CD14-positive monocyte (primary cell): ENCODE measurements around the gene GPR173. TPM values are rescaled to one million over a fixed set of nuclear protein-coding genes. Genes with fewer than 3 reads are reported as not detected.

ENCODE experiments used
- DNase-seq, 3 donors: peaks; one replicate each; pipeline ENCODE4 v3.0.0-alpha.2; 2011 to 2022
- H2AFZ ChIP-seq: 2 replicates; pipeline ENCODE4 v1.6.0; 2012; ENCODE audit warnings: mild to moderate bottlenecking, low read depth, low read length, inconsistent platforms; ENCODE audit not compliant: insufficient read depth, poor library complexity, severe bottlenecking
- H3K27ac ChIP-seq, 2 donors: 1 replicate in 1 of 2; 2 replicates in 1 of 2; pipeline ENCODE4 v1.5.1; 2012 to 2013; ENCODE audit warnings: low read length in 2 of 2, control low read depth in 1 of 2, inconsistent platforms in 1 of 2, low read depth in 1 of 2, mild to moderate bottlenecking in 1 of 2
- H3K27me3 ChIP-seq, 2 donors: one replicate each; pipeline versions ENCODE4 v1.6.0 to v1.6.1; 2011 to 2013; ENCODE audit warnings: low read length in 2 of 2; ENCODE audit not compliant: control insufficient read depth in 2 of 2, insufficient read depth in 2 of 2
- H3K36me3 ChIP-seq, 2 donors: replicated peaks in 1 of 2; 1 replicate in 1 of 2; 2 replicates in 1 of 2; pipeline versions ENCODE4 v1.5.1 to v1.6.1; 2012 to 2013; ENCODE audit warnings: low read length in 2 of 2, control low read depth in 1 of 2, inconsistent platforms in 1 of 2, mild to moderate bottlenecking in 1 of 2; ENCODE audit not compliant: insufficient read depth in 2 of 2, control insufficient read depth in 1 of 2
- H3K4me1 ChIP-seq, 2 donors: 1 replicate in 1 of 2; 2 replicates in 1 of 2; pipeline versions ENCODE4 v1.5.1 to v1.6.1; 2012 to 2013; ENCODE audit warnings: low read length in 2 of 2, control low read depth in 1 of 2, inconsistent platforms in 1 of 2, mild to moderate bottlenecking in 1 of 2, moderate library complexity in 1 of 2; ENCODE audit not compliant: insufficient read depth in 2 of 2, control insufficient read depth in 1 of 2
- H3K4me2 ChIP-seq: replicated peaks from 2 replicates; pipeline ENCODE3; 2012; ENCODE audit warnings: low read length, moderate library complexity, mild to moderate bottlenecking; ENCODE audit not compliant: poor library complexity, severe bottlenecking; ENCODE audit errors: extremely low read depth
- H3K4me3 ChIP-seq, 3 experiments: fragments of 200-600 bp in 1 of 3; sonication (generic) in 1 of 3; replicated peaks in 1 of 3; 1 replicate in 2 of 3; 2 replicates in 1 of 3; pipeline ENCODE4 v1.5.1; 2011 to 2013; ENCODE audit warnings: low read length in 3 of 3, mild to moderate bottlenecking in 3 of 3, control low read depth in 2 of 3, low read depth in 2 of 3, inconsistent platforms in 1 of 3, moderate library complexity in 1 of 3
- H3K79me2 ChIP-seq: 2 replicates; pipeline ENCODE4 v1.6.0; 2012; ENCODE audit warnings: mild to moderate bottlenecking, control low read depth, inconsistent platforms, low read length, moderate library complexity; ENCODE audit not compliant: insufficient read depth
- H3K9ac ChIP-seq: 2 replicates; pipeline ENCODE4 v1.6.0; 2017; ENCODE audit warnings: low read length, mild to moderate bottlenecking; ENCODE audit not compliant: insufficient read depth, poor library complexity, severe bottlenecking
- H3K9me3 ChIP-seq, 2 donors: replicated peaks in 1 of 2; 1 replicate in 1 of 2; 2 replicates in 1 of 2; pipeline versions ENCODE4 v1.5.1 to v1.6.1; 2012 to 2013; ENCODE audit warnings: low read length in 2 of 2, control low read depth in 1 of 2; ENCODE audit not compliant: control insufficient read depth in 1 of 2, insufficient read depth in 1 of 2
- H4K20me1 ChIP-seq: 2 replicates; pipeline ENCODE4 v1.6.0; 2012; ENCODE audit warnings: mild to moderate bottlenecking, low read length, control low read depth, moderate library complexity; ENCODE audit not compliant: insufficient read depth
- H3K27ac Mint-ChIP-seq, 7 donors: one replicate each; pipeline ENCODE4 v1.8.0; 2020; ENCODE audit warnings: mild to moderate bottlenecking in 7 of 7, mixed read lengths in 7 of 7, moderate library complexity in 6 of 7, inconsistent platforms in 2 of 7
- H3K27me3 Mint-ChIP-seq, 3 donors: one replicate each; pipeline ENCODE4 v1.8.0; 2021 to 2022; ENCODE audit warnings: low read depth in 3 of 3, mild to moderate bottlenecking in 3 of 3, mixed read lengths in 3 of 3, moderate library complexity in 3 of 3, inconsistent platforms in 1 of 3
- H3K36me3 Mint-ChIP-seq, 2 donors: one replicate each; pipeline ENCODE4 v1.8.0; 2020; ENCODE audit warnings: mixed read lengths in 2 of 2, inconsistent platforms in 1 of 2, mild to moderate bottlenecking in 1 of 2
- H3K4me1 Mint-ChIP-seq: one replicate; pipeline ENCODE4 v1.8.0; 2020; ENCODE audit warnings: mild to moderate bottlenecking, mixed read lengths
- H3K4me3 Mint-ChIP-seq, 2 donors: one replicate each; pipeline ENCODE4 v1.8.0; 2020; ENCODE audit warnings: mild to moderate bottlenecking in 2 of 2, mixed read lengths in 2 of 2, moderate library complexity in 1 of 2
- H3K9me3 Mint-ChIP-seq, 7 donors: one replicate each; pipeline ENCODE4 v1.8.0; 2020 to 2022; ENCODE audit warnings: mixed read lengths in 7 of 7, mild to moderate bottlenecking in 6 of 7, moderate library complexity in 6 of 7, inconsistent platforms in 2 of 7
- CTCF ChIP-seq: fragments of 200-600 bp; IDR thresholded peaks from one replicate; pipeline ENCODE4 v1.8.0; 2022; ENCODE audit warnings: antibody characterized with exemption, mild to moderate bottlenecking
- WGBS: methylation state at CpG from one replicate; pipeline ENCODE4 v1.1.5; 2013; ENCODE audit warnings: missing lambda C conversion rate; ENCODE audit not compliant: insufficient coverage; 5-methylcytosine and 5-hydroxymethylcytosine counted together
- intact Hi-C, 2 donors: fragments of 100-400 bp; cut with micrococcal nuclease; formaldehyde crosslinking; loops; one replicate each; pipeline versions ENCODE4 v1.15.0 to v1.15.1; 2023
- polyA plus RNA-seq, 3 donors: library from polyadenylated mRNA; depleted of rRNA in 1 of 3; unstranded in 2 of 3; stranded (reverse) in 1 of 3; fragments of 300-500 nt in 2 of 3; fragments of >200 nt in 1 of 3; fragmentation: Illumina TruSeq in 2 of 3; gene quantifications; 1 replicate in 2 of 3; 2 replicates in 1 of 3; pipeline ENCODE4 v1.2.3, GENCODE V29; 2012 to 2021

GPR173 gene
- polyA plus RNA-seq, 3 donors: 0.43 TPM; not detected in 2

GRCh38 chrX:53073115-53073586, 24.6 kb downstream of the GPR173 start:
- Mint-ChIP-seq H3K9me3 (peaks cover 0 to 6% (median 0%) of the 10 kb centered on the region in 7 donors), H3K4me1 (peaks cover 10% of the 10 kb centered on the region), H3K27me3 (peaks cover 2 to 11% (median 3%) of the 10 kb centered on the region in 3 donors), H3K36me3 (no peaks in the 10 kb centered on the region), H3K4me3 (no peak overlapping the region), H3K27ac (peak overlapping the region in 1 of 7 donors; percentile 81)
- Histone ChIP-seq H3K9me3 (no peaks in the 10 kb centered on the region), H3K4me3 (no peak overlapping the region), H3K27ac (no peak overlapping the region), H3K9ac (no peak overlapping the region), H3K4me1 (peaks cover 10 to 13% of the 10 kb centered on the region in 2 donors), H3K4me2 (no peak overlapping the region), H2AFZ (no peak overlapping the region), H3K79me2 (no peaks in the 10 kb centered on the region), H3K27me3 (no peaks in the 10 kb centered on the region), H4K20me1 (no peaks in the 10 kb centered on the region), H3K36me3 (no peaks in the 10 kb centered on the region)
- no peak for DNase-seq
- TF ChIP-seq CTCF: no peak
- intact Hi-C loops: loop anchor here in 1 of 2 donors (2.0 kb wide), 1 partner anchor 20 kb away; no protein-coding TSS in a partner anchor
- WGBS: 100% methylated on average over 2 of the region's 6 CpGs

GRCh38 chrX:53075011-53075410, 26.4 kb downstream of the GPR173 start:
- DNase-seq: no peak
- H3K79me2 ChIP-seq: no peaks in the 10 kb centered on the region
- Mint-ChIP-seq H3K27ac (no peak overlapping the region), H3K36me3 (no peaks in the 10 kb centered on the region), H3K4me3 (no peak overlapping the region), H3K4me1 (peaks cover 10% of the 10 kb centered on the region), H3K27me3 (peaks cover 2 to 14% (median 2%) of the 10 kb centered on the region in 3 donors), H3K9me3 (peaks cover 0 to 6% (median 0%) of the 10 kb centered on the region in 7 donors)
- WGBS: 84% methylated on average over 6 of the region's 7 CpGs
- H2AFZ ChIP-seq: no peak overlapping the region
- no peaks in the 10 kb centered on the region for H3K9me3 ChIP-seq
- no peak overlapping the region for H3K4me2 ChIP-seq
- H3K4me3 ChIP-seq: no peak overlapping the region
- no peaks in the 10 kb centered on the region for H3K27me3 ChIP-seq
- no peak for TF ChIP-seq CTCF
- H3K9ac ChIP-seq: no peak overlapping the region
- H3K4me1 ChIP-seq: peaks cover 10 to 13% of the 10 kb centered on the region in 2 donors
- H3K27ac ChIP-seq: no peak overlapping the region
- intact Hi-C loops: no loop called here
- no peaks in the 10 kb centered on the region for H3K36me3 ChIP-seq
- H4K20me1 ChIP-seq: no peaks in the 10 kb centered on the region
